Natural killer cell treated with Interleukin-12 subunit alpha and Interleukin-12 subunit beta and Interleukin-15 and Interleukin-18, amount 100 ng/mL, for 72 hours (primary cell): ENCODE measurements around the gene ETV5. TPM values are rescaled to one million over a fixed set of nuclear protein-coding genes. Genes with fewer than 3 reads are reported as not detected.
A peak's percentile ranks its signal among the peaks of the same experiment; 100 is the strongest.

Source experiments
- ATAC-seq, 2 donors: fragments of 150-1000 bp; cut with Tn5 transposase in 1 of 2; sonication (Bioruptor Pico), chemical (Tn5 transposase) in 1 of 2; 2 replicates each; pipeline ENCODE4 v1.10.0; 2021
- DNase-seq: peaks from one replicate; pipeline ENCODE4 v3.0.0; 2022; ENCODE audit warnings: low spot score
- H3K27ac Mint-ChIP-seq, 2 donors: 1 replicate in 1 of 2; 2 replicates in 1 of 2; pipeline ENCODE4 v1.8.0; 2022; ENCODE audit warnings: mixed read lengths in 2 of 2, mild to moderate bottlenecking in 1 of 2, moderate library complexity in 1 of 2
- H3K27me3 Mint-ChIP-seq, 2 donors: 1 replicate in 1 of 2; 2 replicates in 1 of 2; pipeline ENCODE4 v1.8.0; 2022; ENCODE audit warnings: mixed read lengths in 2 of 2
- H3K36me3 Mint-ChIP-seq: one replicate; pipeline ENCODE4 v1.8.0; 2022; ENCODE audit warnings: mixed read lengths
- H3K4me1 Mint-ChIP-seq, 2 donors: 1 replicate in 1 of 2; 2 replicates in 1 of 2; pipeline ENCODE4 v1.8.0; 2022; ENCODE audit warnings: low read depth in 2 of 2, mixed read lengths in 2 of 2, mild to moderate bottlenecking in 1 of 2
- H3K4me3 Mint-ChIP-seq: one replicate; pipeline ENCODE4 v1.8.0; 2022; ENCODE audit warnings: mixed read lengths
- H3K9me3 Mint-ChIP-seq: 2 replicates; pipeline ENCODE4 v1.8.0; 2022; ENCODE audit warnings: mixed read lengths
- total RNA-seq, 2 donors: library from RNA; stranded (reverse); gene quantifications; one replicate each; pipeline ENCODE4 v1.2.3, GENCODE V29; 2022

Gene ETV5
- total RNA-seq, 2 donors from 2014 or later: 61.6 to 113 TPM

DNA sequence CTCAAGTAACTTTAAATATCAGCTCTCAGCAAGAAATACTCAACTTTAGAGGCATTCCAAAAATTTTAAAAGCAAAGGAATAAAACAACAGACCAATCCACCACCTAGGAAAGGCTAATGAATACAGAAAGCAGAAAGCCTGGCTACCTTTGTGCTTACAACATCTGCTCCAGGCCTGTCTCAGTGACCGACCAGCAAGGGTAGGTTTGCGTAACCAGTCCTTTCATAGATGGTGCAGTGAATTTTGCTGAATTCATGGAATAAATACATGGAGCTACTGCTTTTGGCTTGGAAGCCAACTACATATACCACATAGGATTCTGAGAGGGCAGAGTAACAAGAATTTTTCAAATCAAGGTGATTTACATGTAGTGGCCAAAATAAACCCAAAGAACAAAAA is 27.2 kb downstream of the ETV5 start:
- no peak overlapping the region for H3K4me3 Mint-ChIP-seq
- peaks cover 16% of the 10 kb centered on the region for H3K36me3 Mint-ChIP-seq
- H3K9me3 Mint-ChIP-seq: no peaks in the 10 kb centered on the region
- H3K27ac Mint-ChIP-seq: no peak overlapping the region
- H3K27me3 Mint-ChIP-seq: peaks cover 3 to 14% of the 10 kb centered on the region in 2 donors
- no peak for DNase-seq
- no peaks in the 10 kb centered on the region for H3K4me1 Mint-ChIP-seq
- ATAC-seq: no peak

DNA sequence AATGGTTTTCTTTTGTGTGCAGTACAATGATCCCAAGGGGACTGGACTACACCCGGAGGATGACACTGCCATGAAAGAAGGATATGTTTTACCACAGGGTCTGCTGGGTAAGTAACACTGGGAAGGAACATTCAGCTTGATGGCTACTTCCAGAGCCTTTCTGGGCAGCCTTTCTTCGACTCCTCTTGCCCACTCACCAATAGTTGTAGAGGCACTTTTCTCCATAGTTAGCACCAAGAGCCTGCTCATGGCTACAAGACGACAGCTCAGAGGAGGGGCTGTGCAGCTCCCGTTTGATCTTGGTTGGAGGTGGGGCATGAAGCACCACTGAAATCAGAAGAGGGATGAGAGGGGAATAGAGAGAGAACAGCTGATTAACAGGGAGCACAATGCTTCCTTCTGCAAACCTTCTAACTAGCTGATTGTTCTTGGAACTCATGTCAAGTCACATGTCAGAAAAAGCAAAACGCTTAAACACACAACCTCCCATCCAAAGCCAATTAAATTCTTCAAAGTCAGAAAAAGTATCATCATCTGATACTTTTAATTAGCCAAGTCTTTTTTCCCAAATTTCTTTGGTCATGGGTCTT is 27.9 kb downstream of the ETV5 start:
- Mint-ChIP-seq H3K36me3 (peaks cover 10% of the 10 kb centered on the region), H3K27ac (no peak overlapping the region), H3K9me3 (no peaks in the 10 kb centered on the region), H3K4me3 (no peak overlapping the region), H3K4me1 (no peaks in the 10 kb centered on the region), H3K27me3 (peaks cover 3 to 11% of the 10 kb centered on the region in 2 donors)
- ATAC-seq (no peak), DNase-seq (no peak)

- Mint-ChIP-seq H3K27ac (no peak overlapping the region), H3K4me1 (peaks cover 0 to 2% of the 10 kb centered on the region in 2 donors), H3K36me3 (peaks cover 14% of the 10 kb centered on the region), H3K4me3 (no peak overlapping the region), H3K27me3 (peaks cover 5 to 10% of the 10 kb centered on the region in 2 donors), H3K9me3 (peaks cover 3% of the 10 kb centered on the region)
- ATAC-seq (no peak), DNase-seq (no peak)
Observed at GRCh38 chr3:186079925-186080324, 29.0 kb downstream of the ETV5 start.

- Mint-ChIP-seq H3K27me3 (peaks cover 6 to 19% of the 10 kb centered on the region in 2 donors), H3K4me3 (no peak overlapping the region), H3K9me3 (peaks cover 3% of the 10 kb centered on the region), H3K27ac (no peak overlapping the region), H3K36me3 (peaks cover 22% of the 10 kb centered on the region), H3K4me1 (peaks cover 0 to 2% of the 10 kb centered on the region in 2 donors)
- DNase-seq (no peak), ATAC-seq (no peak)
Observed at GRCh38 chr3:186077466-186077865, 31.4 kb downstream of the ETV5 start.

DNA sequence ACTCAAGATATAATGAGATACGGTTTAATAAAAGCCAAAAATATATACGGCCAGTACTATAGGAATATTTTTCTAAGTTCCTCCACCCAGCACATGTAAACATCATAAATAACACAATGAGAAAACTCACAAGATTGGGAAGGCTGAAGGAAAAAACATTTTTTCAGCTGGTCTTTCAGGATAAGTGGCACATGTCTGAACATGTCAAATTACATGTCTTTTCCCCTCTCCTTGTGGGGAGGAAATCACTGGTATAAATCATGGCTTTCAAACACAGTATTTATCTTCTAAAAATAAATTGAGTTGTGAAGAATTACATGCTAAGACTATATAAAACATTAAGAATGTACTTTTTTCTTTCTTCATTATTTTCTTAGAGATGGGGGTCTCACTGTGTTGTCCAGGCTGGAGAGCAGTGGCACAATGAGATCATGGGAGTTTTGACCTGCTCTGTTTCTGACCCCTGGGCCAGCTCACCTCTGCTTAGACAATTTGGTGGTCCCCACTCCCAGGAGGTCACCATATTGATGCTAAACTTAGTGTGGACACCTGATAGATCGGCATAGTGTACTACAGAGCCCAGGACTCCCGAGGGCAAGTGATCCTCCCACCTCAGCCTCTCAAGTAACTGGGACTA is 32.8 kb downstream of the ETV5 start:
- H3K4me3 Mint-ChIP-seq: no peak overlapping the region
- peaks cover 8 to 26% of the 10 kb centered on the region in 2 donors for H3K27me3 Mint-ChIP-seq
- peaks cover 0 to 2% of the 10 kb centered on the region in 2 donors for H3K4me1 Mint-ChIP-seq
- peaks cover 3% of the 10 kb centered on the region for H3K9me3 Mint-ChIP-seq
- DNase-seq (no peak), ATAC-seq (no peak)
- no peak overlapping the region for H3K27ac Mint-ChIP-seq
- H3K36me3 Mint-ChIP-seq: peaks cover 26% of the 10 kb centered on the region

DNA sequence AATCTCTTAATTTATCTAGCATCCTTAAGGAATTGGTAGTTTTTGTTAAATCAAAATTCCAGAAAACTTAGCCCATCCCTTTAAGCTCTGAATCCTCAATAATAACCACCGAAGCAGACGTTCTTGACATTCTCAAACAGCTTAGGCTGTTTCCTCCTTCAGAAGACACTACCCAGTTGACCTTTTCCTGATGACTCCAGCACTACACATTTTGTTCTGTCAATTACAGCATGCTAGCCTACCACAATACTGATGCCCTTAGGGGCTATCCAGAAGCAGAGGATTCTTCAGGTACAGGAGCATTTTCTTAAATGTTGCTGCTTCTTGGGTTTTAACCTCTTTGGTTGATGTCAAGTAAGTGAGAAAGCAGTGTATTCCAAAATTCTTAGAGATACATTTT is 33.4 kb downstream of the ETV5 start:
- H3K27me3 Mint-ChIP-seq: peaks cover 5 to 31% of the 10 kb centered on the region in 2 donors
- no peak for ATAC-seq
- peaks cover 0 to 5% of the 10 kb centered on the region in 2 donors for H3K4me1 Mint-ChIP-seq
- peaks cover 3% of the 10 kb centered on the region for H3K9me3 Mint-ChIP-seq
- no peak overlapping the region for H3K4me3 Mint-ChIP-seq
- no peak for DNase-seq
- no peak overlapping the region for H3K27ac Mint-ChIP-seq
- peaks cover 26% of the 10 kb centered on the region for H3K36me3 Mint-ChIP-seq

GRCh38 chr3:186073641-186074040 is 35.2 kb downstream of the ETV5 start:
- ATAC-seq: no peak
- H3K4me3 Mint-ChIP-seq: no peak overlapping the region
- H3K9me3 Mint-ChIP-seq: peaks cover 3% of the 10 kb centered on the region
- H3K27ac Mint-ChIP-seq: no peak overlapping the region
- H3K4me1 Mint-ChIP-seq: peaks cover 1 to 9% of the 10 kb centered on the region in 2 donors
- H3K27me3 Mint-ChIP-seq: peaks cover 5 to 36% of the 10 kb centered on the region in 2 donors
- DNase-seq: no peak
- H3K36me3 Mint-ChIP-seq: peaks cover 25% of the 10 kb centered on the region

GRCh38 chr3:186070996-186071395 is 37.9 kb downstream of the ETV5 start:
- Mint-ChIP-seq H3K27ac (peak overlapping the region in 1 of 2 donors; percentile 2), H3K27me3 (peaks cover 5 to 36% of the 10 kb centered on the region in 2 donors), H3K9me3 (peaks cover 3% of the 10 kb centered on the region), H3K4me3 (no peak overlapping the region), H3K36me3 (peaks cover 20% of the 10 kb centered on the region), H3K4me1 (peaks cover 11 to 18% of the 10 kb centered on the region in 2 donors)
- DNase-seq (no peak), ATAC-seq (no peak)

GRCh38 chr3:186070550-186070949 is 38.3 kb downstream of the ETV5 start:
- Mint-ChIP-seq H3K27ac (peak overlapping the region in 1 of 2 donors; percentile 2), H3K36me3 (peaks cover 20% of the 10 kb centered on the region), H3K4me1 (peaks cover 11 to 18% of the 10 kb centered on the region in 2 donors), H3K4me3 (no peak overlapping the region), H3K9me3 (peaks cover 3% of the 10 kb centered on the region), H3K27me3 (peaks cover 5 to 36% of the 10 kb centered on the region in 2 donors)
- no peak for ATAC-seq
- DNase-seq: no peak

DNA sequence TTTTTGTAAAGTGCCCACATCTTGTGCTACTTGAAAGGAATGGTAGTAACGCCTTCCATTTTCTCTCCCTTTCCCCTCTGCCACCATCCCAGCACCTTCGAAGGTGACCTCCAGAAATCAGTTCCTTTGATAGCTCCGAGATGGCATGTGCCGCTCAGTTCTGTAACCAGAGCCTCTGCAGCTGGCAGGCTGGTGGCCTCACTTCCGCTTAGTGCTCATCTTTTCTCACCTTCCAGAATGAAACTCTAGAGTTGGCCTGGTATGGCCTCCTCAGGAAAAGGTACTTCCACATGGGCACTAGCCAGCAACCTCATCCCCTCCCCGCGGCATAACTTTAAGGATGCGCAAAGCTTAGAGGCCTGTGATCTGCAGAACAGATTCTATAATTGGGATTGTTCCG is 38.8 kb downstream of the ETV5 start:
- Mint-ChIP-seq H3K4me1 (peaks cover 11 to 18% of the 10 kb centered on the region in 2 donors), H3K27ac (peak overlapping the region in 1 of 2 donors; percentile 2), H3K27me3 (peaks cover 8 to 33% of the 10 kb centered on the region in 2 donors), H3K9me3 (peaks cover 3% of the 10 kb centered on the region), H3K4me3 (no peak overlapping the region), H3K36me3 (peaks cover 21% of the 10 kb centered on the region)
- ATAC-seq: no peak
- DNase-seq: no peak

- DNase-seq (no peak), ATAC-seq (no peak)
- peaks cover 24% of the 10 kb centered on the region for H3K36me3 Mint-ChIP-seq
- no peaks in the 10 kb centered on the region for H3K9me3 Mint-ChIP-seq
- H3K27ac Mint-ChIP-seq: no peak overlapping the region
- peaks cover 11 to 16% of the 10 kb centered on the region in 2 donors for H3K4me1 Mint-ChIP-seq
- peaks cover 5 to 32% of the 10 kb centered on the region in 2 donors for H3K27me3 Mint-ChIP-seq
- H3K4me3 Mint-ChIP-seq: no peak overlapping the region
Observed at GRCh38 chr3:186069199-186069598, 39.7 kb downstream of the ETV5 start.

GRCh38 chr3:186068243-186068552 is 40.7 kb downstream of the ETV5 start:
- Mint-ChIP-seq H3K4me1 (peaks cover 11 to 18% of the 10 kb centered on the region in 2 donors), H3K27me3 (peaks cover 15 to 30% of the 10 kb centered on the region in 2 donors), H3K4me3 (no peak overlapping the region), H3K36me3 (peaks cover 22% of the 10 kb centered on the region), H3K27ac (peak overlapping the region; percentile 3 to 73), H3K9me3 (no peaks in the 10 kb centered on the region)
- ATAC-seq: peak in 1 of 2 donors; percentile 43
- DNase-seq: no peak

DNA sequence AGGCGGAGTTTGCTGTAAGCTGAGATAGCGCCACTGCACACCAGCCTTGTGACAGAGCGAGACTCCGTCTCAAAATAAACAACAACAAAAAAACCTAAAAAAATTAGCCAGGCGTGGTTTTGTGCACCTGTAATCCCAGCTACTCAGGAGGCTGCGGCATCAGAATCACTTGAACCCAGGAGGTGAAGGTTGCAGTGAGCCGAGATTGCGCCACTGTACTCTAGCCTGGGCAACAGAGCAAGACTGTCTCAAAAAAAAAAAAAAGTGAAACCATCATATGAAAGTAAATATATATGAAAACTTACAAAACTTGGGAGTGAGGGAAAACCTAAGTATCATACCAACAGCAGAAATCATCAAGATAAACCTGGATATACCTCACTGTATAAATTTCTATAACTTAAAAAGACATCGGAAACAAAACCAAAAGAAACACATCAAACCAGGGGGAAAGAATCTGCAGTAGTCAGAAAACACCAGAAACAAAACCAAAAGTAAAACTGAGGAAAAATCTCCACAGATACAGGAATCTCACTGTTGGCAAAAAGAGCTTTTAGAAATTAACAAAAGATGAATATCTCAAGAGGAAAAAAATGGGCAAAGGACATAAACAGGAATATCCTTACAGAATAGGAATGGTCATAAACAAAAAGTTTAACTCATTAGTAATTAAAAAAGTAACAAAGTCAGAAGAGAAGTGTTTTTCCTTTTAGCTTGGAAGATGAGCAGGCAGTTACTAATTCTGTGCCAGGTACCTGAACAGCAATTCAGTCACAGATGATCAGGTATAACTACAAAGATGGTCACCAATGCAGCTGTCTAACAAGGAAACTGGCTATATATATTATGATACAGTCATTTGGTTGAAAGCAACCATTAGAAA is 41.3 kb downstream of the ETV5 start:
- H3K27me3 Mint-ChIP-seq: peaks cover 17 to 26% of the 10 kb centered on the region in 2 donors
- H3K27ac Mint-ChIP-seq: peak overlapping the region; percentile 3 to 73
- DNase-seq (no peak), ATAC-seq (peak in 1 of 2 donors; percentile 78)
- H3K36me3 Mint-ChIP-seq: peaks cover 22% of the 10 kb centered on the region
- H3K4me1 Mint-ChIP-seq: peaks cover 11 to 18% of the 10 kb centered on the region in 2 donors
- no peaks in the 10 kb centered on the region for H3K9me3 Mint-ChIP-seq
- H3K4me3 Mint-ChIP-seq: peak overlapping the region; percentile 51

- ATAC-seq: peak; percentile 78 to 86
- Mint-ChIP-seq H3K4me3 (peak overlapping the region; percentile 31), H3K9me3 (no peaks in the 10 kb centered on the region), H3K36me3 (peaks cover 39% of the 10 kb centered on the region), H3K27ac (peak overlapping the region; percentile 20 to 73), H3K27me3 (peaks cover 46 to 60% of the 10 kb centered on the region in 2 donors), H3K4me1 (peaks cover 13 to 14% of the 10 kb centered on the region in 2 donors)
- DNase-seq: peak; percentile 62
Observed at GRCh38 chr3:186060222-186060621, 48.7 kb downstream of the ETV5 start.
